Left ventricle myocardium inferior (tissue), 1 donor: ENCODE data around the gene KRT13. TPM values are rescaled to one million over a fixed set of nuclear protein-coding genes. Genes with fewer than 3 reads are reported as not detected.

Source experiments
- DNase-seq: peaks from one replicate; pipeline ENCODE4 v3.0.0-alpha.2; 2020
- H3K27ac ChIP-seq: fragments of 200-600 bp; replicated peaks from 2 replicates; pipeline ENCODE4 v1.8.0; 2021
- H3K27me3 ChIP-seq: fragments of 200-600 bp; 2 replicates; pipeline ENCODE4 v1.8.0; 2021; ENCODE audit warnings: low read depth
- H3K36me3 ChIP-seq: fragments of 200-600 bp; 2 replicates; pipeline ENCODE4 v1.8.0; 2021
- H3K4me1 ChIP-seq: fragments of 200-600 bp; 2 replicates; pipeline ENCODE4 v1.8.0; 2021
- H3K4me3 ChIP-seq: fragments of 200-600 bp; 2 replicates; pipeline ENCODE4 v1.8.0; 2021; ENCODE audit warnings: mild to moderate bottlenecking, moderate library complexity
- H3K9me3 ChIP-seq: fragments of 200-600 bp; replicated peaks from 2 replicates; pipeline ENCODE4 v1.8.0; 2021
- CTCF ChIP-seq: fragments of 200-600 bp; IDR thresholded peaks from 2 replicates; pipeline ENCODE4 v1.8.0; 2021; ENCODE audit warnings: antibody characterized with exemption, mild to moderate bottlenecking, borderline replicate concordance
- intact Hi-C: fragments of 100-400 bp; cut with micrococcal nuclease; formaldehyde crosslinking; loops from one replicate; pipeline ENCODE4 v1.11.0; 2022
- total RNA-seq: library from RNA; stranded (reverse); fragmentation: NEBNext Ultra II Directional; extraction: Animal tissue kit (Norgen Biotek cat#: 25700); gene quantifications from one replicate; pipeline ENCODE4 v1.2.1, GENCODE V29; 2021
- donor health status: DM: no; HTN: yes; CAD: no; lungs with severe emphysema.

KRT13 gene
- total RNA-seq, 1 donor from 2014 or later, result not detected

GRCh38 chr17:41516147-41516829 is 10.9 kb upstream of the KRT13 start:
- Histone ChIP-seq H3K27ac (no peak overlapping the region), H3K9me3 (no peaks in the 10 kb centered on the region), H3K4me1 (no peaks in the 10 kb centered on the region), H3K36me3 (no peaks in the 10 kb centered on the region), H3K27me3 (peaks cover 96% of the 10 kb centered on the region), H3K4me3 (no peak overlapping the region)
- TF ChIP-seq CTCF, result no peak
- intact Hi-C loops, result no loop called here
- DNase-seq, result no peak

DNA sequence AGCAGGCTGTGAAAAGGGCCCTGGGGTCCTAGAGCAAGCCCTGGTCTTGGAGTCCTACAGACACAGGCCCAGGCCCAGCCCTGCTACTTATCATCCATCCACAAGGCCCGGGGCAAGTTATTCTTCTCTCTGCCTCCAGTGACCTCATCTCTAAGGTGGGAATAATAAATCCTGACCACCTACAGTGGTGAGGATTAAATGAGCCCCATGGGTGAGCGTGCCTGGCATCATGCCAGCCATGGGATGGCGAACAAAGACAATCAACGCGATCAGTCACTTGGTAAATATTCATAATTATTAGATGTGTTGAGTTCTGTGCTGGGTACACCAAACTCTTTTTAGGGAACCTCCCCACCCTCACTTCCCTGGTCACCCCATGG is 7.7 kb upstream of the KRT13 start:
- no peaks in the 10 kb centered on the region for H3K36me3 ChIP-seq
- no peak for DNase-seq
- H3K9me3 ChIP-seq, result no peaks in the 10 kb centered on the region
- no peak overlapping the region for H3K27ac ChIP-seq
- no peak overlapping the region for H3K4me3 ChIP-seq
- H3K4me1 ChIP-seq, result no peaks in the 10 kb centered on the region
- intact Hi-C loops, result no loop called here
- peaks cover 95% of the 10 kb centered on the region for H3K27me3 ChIP-seq
- TF ChIP-seq CTCF, result no peak

- no peak for DNase-seq
- Histone ChIP-seq H3K4me3 (no peak overlapping the region), H3K9me3 (no peaks in the 10 kb centered on the region), H3K36me3 (no peaks in the 10 kb centered on the region), H3K4me1 (no peaks in the 10 kb centered on the region), H3K27me3 (peaks cover 95% of the 10 kb centered on the region), H3K27ac (no peak overlapping the region)
- no peak for TF ChIP-seq CTCF
- intact Hi-C loops, result no loop called here
These were observed 7.2 kb upstream of the KRT13 start for GRCh38 chr17:41512546-41513167.

GRCh38 chr17:41511716-41512115 is 6.3 kb upstream of the KRT13 start:
- Histone ChIP-seq H3K36me3 (no peaks in the 10 kb centered on the region), H3K27ac (no peak overlapping the region), H3K4me3 (no peak overlapping the region), H3K4me1 (no peaks in the 10 kb centered on the region), H3K9me3 (no peaks in the 10 kb centered on the region), H3K27me3 (peaks cover 95% of the 10 kb centered on the region)
- DNase-seq, result no peak
- no peak for TF ChIP-seq CTCF
- intact Hi-C loops, result no loop called here

GRCh38 chr17:41511116-41511515 is 5.7 kb upstream of the KRT13 start:
- DNase-seq, result no peak
- Histone ChIP-seq H3K4me1 (no peaks in the 10 kb centered on the region), H3K36me3 (no peaks in the 10 kb centered on the region), H3K27ac (no peak overlapping the region), H3K4me3 (no peak overlapping the region), H3K27me3 (peaks cover 94% of the 10 kb centered on the region), H3K9me3 (no peaks in the 10 kb centered on the region)
- intact Hi-C loops, result no loop called here
- no peak for TF ChIP-seq CTCF
